H1 (cell line): ENCODE data around the gene ZNF408. TPM values are rescaled to one million over a fixed set of nuclear protein-coding genes. Genes with fewer than 3 reads are reported as not detected.

Experiments
- CTCF ChIA-PET: fragments of 300-600 bp; sonication (Branson Sonifier 250); formaldehyde crosslinking; loops from one replicate; lab custom pipeline; 2021; ENCODE audit not compliant: partially characterized antibody; lab: Charles Lee
- POLR2A ChIA-PET: fragments of 300-600 bp; sonication (Branson Sonifier 250); formaldehyde crosslinking; loops from one replicate; lab custom pipeline; 2021; ENCODE audit warnings: inconsistent platforms; ENCODE audit not compliant: partially characterized antibody; lab: Charles Lee
- DNase-seq, 2 experiments: peaks; one replicate each; pipeline versions ENCODE4 v3.0.0 to v3.0.0-alpha.2; 2010 to 2022; ENCODE audit warnings: low spot score in 2 of 2, low read depth in 1 of 2, mixed read lengths in 1 of 2
- FAIRE-seq: peaks from 2 replicates; lab custom pipeline; 2011; peaks lifted over from hg19 to GRCh38; lab: Jason Lieb, UNC
- H2AFZ ChIP-seq: 2 replicates; pipeline ENCODE4 v1.8.1; 2012; ENCODE audit warnings: low read length, inconsistent platforms
- H2AK5ac ChIP-seq: 2 replicates; pipeline ENCODE4 v1.6.1; 2013; ENCODE audit warnings: low read depth, low read length
- H2BK120ac ChIP-seq: replicated peaks from 2 replicates; pipeline ENCODE3; 2013; ENCODE audit warnings: low read depth, low read length, inconsistent platforms
- H2BK12ac ChIP-seq: 2 replicates; pipeline ENCODE4 v1.6.1; 2013; ENCODE audit warnings: low read depth, low read length
- H2BK15ac ChIP-seq: 2 replicates; pipeline ENCODE4 v1.6.1; 2013; ENCODE audit warnings: low read length
- H2BK20ac ChIP-seq: 2 replicates; pipeline ENCODE4 v1.6.1; 2013; ENCODE audit warnings: low read length
- H2BK5ac ChIP-seq: 2 replicates; pipeline ENCODE4 v1.6.1; 2013; ENCODE audit warnings: low read depth, low read length
- H3K14ac ChIP-seq: 2 replicates; pipeline ENCODE4 v1.6.1; 2013; ENCODE audit warnings: inconsistent platforms; ENCODE audit not compliant: insufficient read length
- H3K18ac ChIP-seq: 2 replicates; pipeline ENCODE4 v1.6.1; 2013; ENCODE audit warnings: low read length; ENCODE audit errors: extremely low read depth
- H3K23ac ChIP-seq: 2 replicates; pipeline ENCODE4 v1.6.1; 2013; ENCODE audit warnings: inconsistent platforms; ENCODE audit not compliant: insufficient read length
- H3K23me2 ChIP-seq: 2 replicates; pipeline ENCODE4 v1.6.1; 2013; ENCODE audit warnings: low read depth, low read length
- H3K27ac ChIP-seq: 2 replicates; pipeline ENCODE4 v1.6.1; 2011; ENCODE audit warnings: low read depth, low read length, inconsistent platforms
- H3K27me3 ChIP-seq, 4 experiments: replicated peaks in 1 of 4; 1 replicate in 1 of 4; 2 replicates in 3 of 4; pipeline versions ENCODE4 v1.6.1 to v1.8.1; 2011 to 2013; ENCODE audit warnings: low read length in 3 of 4, mild to moderate bottlenecking in 3 of 4, inconsistent platforms in 2 of 4, mixed read lengths in 2 of 4, moderate library complexity in 1 of 4; ENCODE audit not compliant: control insufficient read depth in 3 of 4, insufficient read depth in 3 of 4; ENCODE audit errors: extremely low read depth in 1 of 4
- H3K36me3 ChIP-seq, 4 experiments: 2 replicates each; pipeline versions ENCODE4 v1.6.1 to v1.8.1; 2011 to 2013; ENCODE audit warnings: mild to moderate bottlenecking in 4 of 4, low read length in 3 of 4, moderate library complexity in 2 of 4, control low read depth in 1 of 4, inconsistent platforms in 1 of 4; ENCODE audit not compliant: insufficient read depth in 4 of 4, control insufficient read depth in 2 of 4
- H3K4ac ChIP-seq: replicated peaks from 2 replicates; pipeline ENCODE3; 2013; ENCODE audit warnings: low read length, low read depth, mixed read lengths, inconsistent platforms; ENCODE audit not compliant: insufficient read length
- H3K4me1 ChIP-seq, 4 experiments: replicated peaks in 1 of 4; 1 replicate in 1 of 4; 2 replicates in 3 of 4; pipeline versions ENCODE4 v1.6.1 to v1.8.1; 2011 to 2013; ENCODE audit warnings: low read length in 3 of 4, inconsistent platforms in 2 of 4, mixed read lengths in 1 of 4; ENCODE audit not compliant: insufficient read depth in 4 of 4, control insufficient read depth in 3 of 4
- H3K4me2 ChIP-seq, 2 experiments: 2 replicates each; pipeline versions ENCODE4 v1.6.1 to v1.8.1; 2011 to 2013; ENCODE audit warnings: low read depth in 2 of 2, low read length in 2 of 2, control low read depth in 1 of 2, inconsistent platforms in 1 of 2, mild to moderate bottlenecking in 1 of 2; ENCODE audit not compliant: insufficient read depth in 1 of 2
- H3K4me3 ChIP-seq, 4 experiments: fragments of 200-600, 300-600 bp in 1 of 4; sonication (generic), shearing (Covaris generic), sonication (Bioruptor Twin) in 1 of 4; 2 replicates each; pipeline versions ENCODE4 v1.5.1 to v1.8.1; 2011 to 2016; ENCODE audit warnings: low read length in 4 of 4, low read depth in 3 of 4, control low read depth in 2 of 4, inconsistent platforms in 2 of 4, mild to moderate bottlenecking in 2 of 4, mixed read lengths in 1 of 4, moderate library complexity in 1 of 4; ENCODE audit not compliant: insufficient read depth in 2 of 4; ENCODE audit errors: extremely low read depth in 1 of 4
- H3K56ac ChIP-seq: replicated peaks from 2 replicates; pipeline ENCODE3; 2013; ENCODE audit warnings: low read depth, mild to moderate bottlenecking, mixed read lengths, low read length, inconsistent platforms; ENCODE audit not compliant: insufficient read length
- H3K79me1 ChIP-seq: 2 replicates; pipeline ENCODE4 v1.6.1; 2013; ENCODE audit warnings: low read depth, low read length, control low read depth
- H3K79me2 ChIP-seq, 2 experiments: 2 replicates each; pipeline versions ENCODE4 v1.6.1 to v1.8.1; 2012 to 2013; ENCODE audit warnings: low read length in 2 of 2, mild to moderate bottlenecking in 2 of 2, inconsistent platforms in 1 of 2; ENCODE audit not compliant: insufficient read depth in 2 of 2, control insufficient read depth in 1 of 2
- H3K9ac ChIP-seq, 4 experiments: replicated peaks in 1 of 4; 1 replicate in 1 of 4; 2 replicates in 3 of 4; pipeline versions ENCODE4 v1.6.1 to v1.8.1; 2011 to 2013; ENCODE audit warnings: low read depth in 3 of 4, low read length in 3 of 4, control low read depth in 2 of 4, mild to moderate bottlenecking in 2 of 4, moderate library complexity in 2 of 4, inconsistent platforms in 1 of 4; ENCODE audit errors: extremely low read depth in 1 of 4
- H3K9me3 ChIP-seq, 2 experiments: 2 replicates each; pipeline versions ENCODE4 v1.6.1 to v1.8.1; 2012 to 2013; ENCODE audit warnings: mild to moderate bottlenecking in 2 of 2, moderate library complexity in 2 of 2, control low read depth in 1 of 2, inconsistent platforms in 1 of 2, low read depth in 1 of 2, low read length in 1 of 2, mixed read lengths in 1 of 2; ENCODE audit not compliant: insufficient read depth in 2 of 2
- H4K20me1 ChIP-seq, 2 experiments: replicated peaks in 1 of 2; 2 replicates each; pipeline versions ENCODE3 to v1.8.1; 2011 to 2013; ENCODE audit warnings: inconsistent platforms in 2 of 2, low read length in 2 of 2, mild to moderate bottlenecking in 1 of 2; ENCODE audit not compliant: insufficient read depth in 2 of 2, control insufficient read depth in 1 of 2
- H4K5ac ChIP-seq: 2 replicates; pipeline ENCODE4 v1.6.1; 2013; ENCODE audit warnings: low read length, low read depth, mixed read lengths, inconsistent platforms; ENCODE audit not compliant: insufficient read length
- H4K8ac ChIP-seq: 2 replicates; pipeline ENCODE4 v1.8.0; 2013; ENCODE audit warnings: mild to moderate bottlenecking, moderate library complexity, low read length, inconsistent platforms; ENCODE audit not compliant: insufficient read depth; ENCODE audit errors: extremely low read depth
- H4K91ac ChIP-seq: replicated peaks from 2 replicates; pipeline ENCODE3; 2013; ENCODE audit warnings: low read length, mixed read lengths, inconsistent platforms; ENCODE audit not compliant: insufficient read length
- EGR1 ChIP-seq: IDR thresholded peaks from 2 replicates; pipeline ENCODE4 v1.6.1; 2011; ENCODE audit warnings: low read depth, low read length, borderline replicate concordance
- PHF8 ChIP-seq: fragments of 200-600 bp; sonication (generic); conservative IDR thresholded peaks from 2 replicates; pipeline ENCODE4 v1.7.1; 2012; ENCODE audit warnings: low read depth, mild to moderate bottlenecking, inconsistent platforms, low read length, moderate library complexity
- WGBS, 2 experiments: shearing (Covaris generic) in 1 of 2; methylation state at CpG; one replicate each; pipeline versions ENCODE4 v1.1.6 to v1.1.7; 2013 to 2015; ENCODE audit warnings: low lambda C conversion rate in 2 of 2, mixed read lengths in 2 of 2, inconsistent platforms in 1 of 2, low coverage in 1 of 2, missing lambda C conversion rate in 1 of 2; ENCODE audit not compliant: insufficient replicate concordance in 2 of 2, insufficient coverage in 1 of 2, insufficient read length in 1 of 2; ENCODE audit errors: extremely low coverage in 1 of 2, missing lambda C conversion rate in 1 of 2; 5-methylcytosine and 5-hydroxymethylcytosine counted together
- polyA plus RNA-seq, 7 experiments: library from polyadenylated mRNA; depleted of rRNA in 3 of 7; stranded (reverse) in 5 of 7; unstranded in 2 of 7; fragments of >200 nt in 5 of 7; fragments of 200-250 nt in 2 of 7; gene quantifications; 1 replicate in 5 of 7; 2 replicates in 1 of 7; 4 replicates in 1 of 7; pipeline versions ENCODE4 v1.2.1 to v1.2.3, GENCODE V29; 2011 to 2013; ENCODE audit warnings: missing spikeins in 2 of 7, mixed read lengths in 2 of 7
- total RNA-seq: library from RNA; stranded (reverse); fragmentation: NEBNext Ultra II Directional; extraction: Animal tissue kit (Norgen Biotek cat#: 25700); gene quantifications from 2 replicates; pipeline ENCODE4 v1.2.1, GENCODE V29; 2021
- TF ChIP-seq, protein P1 (sequence below): IDR thresholded peaks from 2 replicates; pipeline ENCODE4 v1.6.1; 2011; ENCODE audit warnings: low read depth, mild to moderate bottlenecking, low read length; ENCODE audit not compliant: insufficient read depth

The ZNF408 gene
- total and polyA plus RNA-seq, 2 of the 8 experiments (the other 6 are each of a cell fraction or from before 2014, with no cell fraction given) = 10.7 to 11.0 TPM

DNA sequence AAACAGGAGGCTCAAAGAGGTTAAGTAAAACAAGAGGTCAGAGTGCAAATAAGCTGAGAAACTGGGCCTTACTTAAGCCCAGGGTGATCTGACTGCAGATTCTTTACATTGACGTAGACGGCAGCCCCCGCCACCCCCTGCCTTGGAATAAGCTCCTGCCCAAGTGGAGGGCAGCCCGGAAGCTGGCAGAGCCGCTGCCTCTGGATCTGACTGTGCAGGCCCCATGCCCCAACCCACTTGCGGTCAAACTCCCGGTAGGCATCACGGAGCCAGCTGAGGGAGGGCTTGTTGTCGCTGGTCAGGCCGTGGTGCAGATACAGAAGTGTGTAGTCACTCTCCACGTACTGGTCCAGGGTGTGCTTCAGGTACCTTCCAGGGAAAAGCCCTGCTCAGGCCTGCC lies 19.0 kb upstream of the ZNF408 start:
- Histone ChIP-seq H4K20me1 (peaks cover 0 to 1% of the 10 kb centered on the region in 2 experiments), H2BK120ac (no peak overlapping the region), H3K4me1 (no peaks in the 10 kb centered on the region), H3K14ac (no peak overlapping the region), H3K9ac (no peak overlapping the region), H4K8ac (peak overlapping the region; percentile 85; the same call in 1 of the 2 replicates), H3K79me2 (no peaks in the 10 kb centered on the region), H3K36me3 (peaks cover 0 to 11% (median 3%) of the 10 kb centered on the region in 4 experiments; a peak in 4 of 8 replicates), H3K23me2 (no peaks in the 10 kb centered on the region), H2BK20ac (no peak overlapping the region), H3K56ac (no peak overlapping the region), H2AK5ac (no peak overlapping the region), H2BK12ac (no peak overlapping the region), H4K5ac (no peak overlapping the region), H2BK15ac (no peak overlapping the region), H2AFZ (no peak overlapping the region), H3K27ac (no peak overlapping the region), H3K4ac (no peak overlapping the region), H3K4me2 (no peak overlapping the region), H3K18ac (no peak overlapping the region), H3K27me3 (no peaks in the 10 kb centered on the region), H3K23ac (no peak overlapping the region), H3K4me3 (no peak overlapping the region), H2BK5ac (no peak overlapping the region), H4K91ac (no peak overlapping the region), H3K9me3 (no peaks in the 10 kb centered on the region), H3K79me1 (no peaks in the 10 kb centered on the region)
- CTCF ChIA-PET = interaction anchor here (0.6 to 7.5 kb wide), 2 partner anchors 12 to 273 kb away, joined by 3 to 36 read pairs; no protein-coding TSS in a partner anchor
- FAIRE-seq (no peak), DNase-seq (no peak)
- 95% methylated on average over 11 of the region's 11 CpGs; no CpG with 5 or more reads in 1 of the 2 experiments for WGBS, 2 experiments
- POLR2A ChIA-PET = no interaction called here
- TF ChIP-seq EGR1 (no peak), PHF8 (no peak)
- TF ChIP-seq, protein P1, sequence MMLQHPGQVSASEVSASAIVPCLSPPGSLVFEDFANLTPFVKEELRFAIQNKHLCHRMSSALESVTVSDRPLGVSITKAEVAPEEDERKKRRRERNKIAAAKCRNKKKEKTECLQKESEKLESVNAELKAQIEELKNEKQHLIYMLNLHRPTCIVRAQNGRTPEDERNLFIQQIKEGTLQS = no peak
